HG03064 (cell line): ENCODE data around the gene VEPH1.

Source experiments
- ATAC-seq: cut with Tn5 transposase; IDR thresholded peaks from one replicate; pipeline ENCODE4 v1.9.1; 2021; ENCODE audit warnings: low read depth; ENCODE audit not compliant: unreplicated experiment

VEPH1 gene

GRCh38 chr3:157393113-157393512, 110.1 kb downstream of the VEPH1 start:
- ATAC-seq, result no peak

- ATAC-seq, result no peak
Measured at GRCh38 chr3:157392104-157392503, 111.1 kb downstream of the VEPH1 start.

GRCh38 chr3:157390713-157391515, 112.3 kb downstream of the VEPH1 start:
- no peak for ATAC-seq

GRCh38 chr3:157388976-157389375, 114.2 kb downstream of the VEPH1 start:
- ATAC-seq, result no peak

DNA sequence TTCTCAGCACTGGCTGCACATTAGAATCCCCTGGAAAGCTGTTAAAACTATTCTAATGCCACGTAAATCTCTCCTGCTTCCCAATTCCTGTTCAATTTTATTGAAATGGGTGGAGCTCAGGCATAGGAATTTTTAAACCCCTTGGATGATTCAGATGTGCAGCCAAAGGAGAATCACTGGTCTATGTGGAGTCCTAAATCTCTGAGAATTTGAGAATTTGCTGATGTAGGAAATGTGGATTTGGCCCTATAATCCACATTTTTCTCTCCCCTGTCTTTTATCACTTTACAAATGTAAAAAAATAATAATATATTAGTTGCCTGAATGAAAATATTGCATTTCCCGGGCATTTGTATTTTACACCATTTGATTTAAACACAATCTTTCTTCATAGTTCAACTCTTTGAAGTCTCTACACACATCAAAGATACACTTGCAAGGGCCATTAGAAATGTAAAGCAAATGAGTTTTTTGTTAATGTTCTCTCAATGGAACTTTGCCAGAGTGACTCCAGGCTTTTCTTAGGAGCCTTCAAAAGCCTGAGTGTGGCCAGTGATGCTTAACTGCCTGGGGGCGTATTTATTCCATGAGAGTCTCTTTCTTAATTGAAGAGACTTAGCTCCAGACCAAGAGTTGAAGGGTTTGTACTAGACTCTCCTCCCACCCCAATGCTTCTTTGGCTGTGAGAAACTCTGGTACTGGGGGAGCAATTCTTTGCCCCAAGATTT, 115.3 kb downstream of the VEPH1 start:
- no peak for ATAC-seq

DNA sequence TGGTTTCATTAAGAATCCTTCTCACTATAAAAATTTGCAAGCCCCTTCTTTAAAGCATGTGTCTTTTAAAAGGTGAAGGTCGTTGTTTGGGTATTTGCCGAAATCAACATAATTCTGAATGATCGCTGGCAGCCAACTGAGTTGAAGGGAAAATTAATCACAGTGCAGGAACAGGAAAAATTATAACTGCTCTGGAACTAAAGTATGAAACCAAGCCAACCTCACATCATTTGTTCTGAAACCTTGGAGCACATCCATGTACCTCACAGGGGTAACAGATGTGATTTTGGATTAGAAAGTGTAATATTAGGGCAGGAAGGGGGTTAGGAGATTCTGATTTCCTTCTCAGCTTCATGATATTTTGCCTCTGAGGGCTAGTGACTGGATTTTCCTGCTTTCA, 118.7 kb downstream of the VEPH1 start:
- ATAC-seq, result no peak

DNA sequence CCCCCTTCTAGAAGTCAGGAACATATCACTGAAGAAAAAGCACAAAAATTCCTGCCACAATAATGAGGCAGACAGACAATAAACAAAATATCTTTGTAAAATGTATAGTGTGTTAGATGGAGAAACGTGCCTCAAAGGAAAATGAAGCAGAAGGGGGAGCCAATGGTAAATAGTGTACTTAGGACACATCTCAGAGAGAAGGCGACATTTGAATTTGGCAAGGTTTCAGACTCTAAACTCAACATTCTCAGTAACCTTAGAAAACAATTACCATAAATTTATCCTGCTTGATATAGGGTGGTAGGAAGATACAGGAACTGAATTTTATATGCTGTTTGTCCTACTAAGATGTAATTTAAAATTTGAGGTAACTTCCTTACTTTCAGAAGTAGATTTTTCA, 119.2 kb downstream of the VEPH1 start:
- ATAC-seq, result no peak

DNA sequence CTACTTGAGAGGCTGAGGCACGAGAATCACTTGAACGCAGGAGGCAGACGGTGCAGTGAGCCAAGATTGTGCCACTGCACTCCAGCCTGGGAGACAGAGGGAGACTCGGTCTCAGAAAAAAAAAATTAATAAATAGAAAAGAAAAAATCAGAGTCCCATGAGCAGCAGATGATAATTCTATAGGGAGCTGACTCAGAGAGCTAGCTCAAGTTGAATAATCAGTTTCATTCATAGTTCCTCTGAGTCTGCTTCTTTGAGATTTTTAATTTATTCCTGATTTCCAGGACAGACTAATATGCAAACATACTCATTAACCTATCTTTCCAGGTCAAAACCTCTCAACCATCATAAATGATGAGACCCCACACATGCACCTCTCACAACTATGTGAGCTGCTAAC, 121.6 kb downstream of the VEPH1 start:
- no peak for ATAC-seq

DNA sequence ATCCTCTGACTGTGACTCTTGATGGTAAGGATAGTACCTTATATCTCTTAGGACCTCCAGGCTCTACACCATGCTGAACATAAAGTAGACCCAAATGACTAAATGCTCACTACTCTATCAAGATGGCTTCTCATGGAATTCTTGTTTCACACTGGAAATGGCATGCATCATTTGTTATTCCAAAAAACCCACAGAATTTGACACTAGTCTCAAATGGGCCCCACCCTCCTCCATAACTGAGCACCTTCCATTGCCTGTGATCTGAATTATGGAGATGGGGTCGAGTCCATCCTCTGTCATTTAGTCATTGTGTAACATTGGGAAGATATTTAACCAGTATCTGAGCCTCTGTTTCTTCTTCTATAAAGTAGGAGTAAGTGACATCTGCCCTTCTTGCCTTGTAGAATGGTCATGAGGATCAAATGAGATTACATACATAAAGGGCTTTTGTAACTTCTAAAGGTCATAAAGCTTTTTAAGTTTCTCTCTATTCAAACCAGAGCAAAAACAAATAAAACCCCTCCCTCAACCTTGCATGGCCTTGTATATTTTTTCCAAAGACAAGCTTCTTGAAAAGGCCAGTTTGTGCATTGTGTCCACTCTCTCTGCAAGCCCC, 123.6 kb downstream of the VEPH1 start:
- no peak for ATAC-seq

- no peak for ATAC-seq
Measured at GRCh38 chr3:157376603-157377300, 126.5 kb downstream of the VEPH1 start.

GRCh38 chr3:157375342-157375986, 127.8 kb downstream of the VEPH1 start:
- no peak for ATAC-seq

DNA sequence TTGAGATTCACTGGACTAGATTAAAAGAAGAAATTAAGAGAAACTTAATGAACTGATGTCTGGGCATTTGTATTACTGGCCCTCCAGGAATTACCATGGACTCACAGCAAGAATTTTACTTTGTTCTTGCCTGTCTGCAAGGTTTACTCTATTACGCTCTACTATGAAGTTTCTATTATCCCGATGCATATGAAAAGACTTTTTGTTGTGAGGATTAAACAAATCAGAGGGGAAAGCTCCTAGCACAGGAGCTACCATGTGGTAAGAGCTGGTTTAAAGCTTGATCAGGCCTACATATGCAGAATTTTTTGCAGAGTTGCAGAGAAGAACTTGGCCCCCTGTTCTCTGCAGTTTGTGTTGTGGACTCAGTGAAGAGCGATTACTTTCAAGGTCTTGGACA, 128.3 kb downstream of the VEPH1 start:
- ATAC-seq, result no peak

GRCh38 chr3:157373783-157374182, 129.4 kb downstream of the VEPH1 start:
- no peak for ATAC-seq

DNA sequence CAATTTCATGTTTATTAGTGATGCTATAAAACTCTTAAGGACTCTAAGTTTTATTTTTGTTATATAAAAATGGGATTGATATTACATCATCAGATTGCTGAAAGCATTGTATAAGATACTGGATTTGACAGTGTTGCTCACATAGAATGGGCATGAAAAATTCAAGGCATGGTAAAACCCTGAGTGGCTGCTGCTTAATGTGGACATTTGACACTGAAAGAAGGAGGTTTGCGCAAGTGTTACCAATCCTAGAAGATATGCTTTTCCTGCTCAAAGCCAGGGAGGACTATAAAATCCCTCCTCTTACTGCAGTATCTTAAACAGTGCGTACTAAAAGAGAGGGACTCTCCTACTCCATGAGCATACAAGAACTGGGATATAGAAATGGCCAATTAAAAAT, 132.3 kb downstream of the VEPH1 start:
- ATAC-seq, result no peak

DNA sequence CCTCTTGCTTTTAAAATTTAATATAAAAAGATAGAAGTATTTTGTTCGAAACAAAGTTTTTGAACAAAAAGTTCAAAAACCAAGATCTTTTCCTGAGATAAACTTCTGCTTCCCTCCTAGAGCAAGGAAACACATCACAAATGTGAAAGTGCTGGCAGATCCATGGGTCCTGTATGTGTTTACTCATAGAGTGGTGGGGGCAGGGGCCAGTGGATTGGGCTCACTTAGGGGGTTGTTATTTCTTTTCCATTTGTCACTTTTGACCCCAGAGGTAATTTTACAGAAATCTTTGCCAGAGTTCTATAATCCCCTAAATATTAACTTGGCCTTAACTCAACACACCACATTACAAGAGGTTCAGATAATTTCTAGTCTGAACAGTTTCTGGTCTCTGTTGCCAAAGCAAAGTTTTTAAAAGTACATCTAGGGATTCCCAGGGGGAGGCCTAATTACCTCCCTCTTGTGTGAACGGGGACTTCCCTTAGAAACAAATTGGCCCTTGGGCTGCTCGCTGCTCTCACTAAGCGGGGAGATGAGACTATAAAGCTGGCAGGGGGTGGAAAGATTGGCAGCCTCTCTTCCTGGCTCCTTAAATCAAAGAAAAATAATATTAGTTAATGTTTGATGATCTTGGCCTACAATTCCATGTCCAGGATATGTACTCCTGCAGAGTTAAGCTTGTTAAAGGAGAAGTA, 133.3 kb downstream of the VEPH1 start:
- no peak for ATAC-seq

- no peak for ATAC-seq
Measured at GRCh38 chr3:157368171-157368570, 135.0 kb downstream of the VEPH1 start.

DNA sequence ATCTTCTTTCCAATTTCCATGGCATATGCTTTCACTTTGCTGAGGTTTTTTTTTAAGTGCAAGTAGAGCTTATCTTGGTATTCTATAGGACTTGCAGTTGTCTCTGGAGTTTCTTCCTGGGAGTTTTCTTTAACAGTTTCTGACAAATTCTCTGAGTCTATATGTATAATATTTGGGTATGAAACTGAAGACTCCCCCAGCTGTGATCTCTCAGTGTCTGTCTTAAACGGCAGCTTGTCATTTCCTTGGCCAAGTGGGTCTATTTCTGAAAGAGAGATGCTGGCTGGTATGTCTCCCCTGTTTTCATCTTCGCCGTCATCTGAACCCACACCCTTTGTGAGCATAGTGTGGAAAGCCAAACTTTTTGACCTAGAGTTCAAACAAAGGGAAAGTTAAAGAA, 139.8 kb downstream of the VEPH1 start:
- ATAC-seq, result no peak

- ATAC-seq, result no peak
Measured at GRCh38 chr3:157362348-157362747, 140.9 kb downstream of the VEPH1 start.

- no peak for ATAC-seq
Measured at GRCh38 chr3:157360044-157360443, 143.2 kb downstream of the VEPH1 start.

DNA sequence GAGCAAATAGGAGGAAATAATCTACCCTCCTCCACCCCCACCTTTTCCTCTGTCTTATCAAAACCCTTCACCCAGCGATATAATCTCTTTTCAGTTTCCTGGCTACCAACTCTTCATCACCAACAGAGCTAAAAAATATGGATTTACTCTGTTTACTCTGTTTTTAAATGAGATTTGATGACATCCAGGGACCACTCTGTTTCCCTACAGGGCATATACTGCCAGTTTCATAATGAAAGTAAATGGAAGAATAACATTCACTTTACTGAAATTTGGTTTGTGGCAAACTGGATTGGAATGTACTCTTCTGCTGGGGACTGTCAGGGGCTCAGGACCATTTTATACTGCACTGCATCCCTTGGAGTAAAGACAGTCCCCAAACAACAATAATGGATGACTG, 146.7 kb downstream of the VEPH1 start:
- no peak for ATAC-seq
